ENCODE results near the gene PPIF. TPM values are rescaled to one million over a fixed set of nuclear protein-coding genes. Genes with fewer than 3 reads are reported as not detected.

The PPIF gene
- polyA plus RNA-seq, 1 donor (not counting 4 experiments of a cell fraction or from before 2014, with no cell fraction given): 71.3 TPM

- H3K27me3 ChIP-seq (ENCODE audit: control insufficient read depth, extremely low read depth, insufficient read depth, low read length): no peaks in the 10 kb centered on the region
These were observed 51.4 kb downstream of the PPIF start for GRCh38 chr10:79398642-79399041.

DNA sequence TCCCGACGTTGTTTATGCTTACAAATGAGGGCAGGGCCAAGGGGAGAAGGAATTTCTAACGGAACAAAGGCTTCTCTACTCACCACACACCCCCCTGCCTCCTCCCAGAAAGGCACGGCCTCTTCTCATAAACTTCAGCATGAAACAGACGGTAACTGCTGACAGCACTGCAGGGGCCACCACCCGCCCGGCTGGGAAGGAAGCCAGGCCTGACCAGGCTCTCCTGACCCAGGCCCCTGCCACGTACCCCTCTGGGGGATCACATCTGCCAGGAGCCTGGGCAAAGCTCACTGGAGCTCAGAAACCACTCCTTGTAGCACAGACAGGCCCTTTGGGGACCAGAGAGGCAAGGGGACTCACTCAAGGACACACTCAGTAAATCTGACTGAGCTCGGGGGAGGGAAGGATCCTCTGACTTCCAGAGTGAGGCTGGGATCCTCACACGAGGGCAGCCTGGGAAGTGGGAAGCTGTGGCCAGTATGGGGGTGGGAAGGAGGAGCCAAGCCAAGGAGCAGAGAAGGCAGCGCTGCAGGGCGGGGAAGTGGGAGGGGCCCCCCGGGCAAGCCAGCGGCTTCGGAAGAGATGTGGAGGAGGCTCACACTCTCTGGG is 52.1 kb downstream of the PPIF start:
- Histone ChIP-seq H3K4me3 (ENCODE audit: control insufficient read depth in 2 of 3, extremely low read depth in 1 of 3, insufficient read depth in 2 of 3, low read depth in 1 of 3, low read length in 3 of 3) (no peak overlapping the region), H3K4me2 (ENCODE audit: control insufficient read depth, extremely low read depth, insufficient read depth, low read depth, low read length) (no peak overlapping the region), H3K27me3 (ENCODE audit: control insufficient read depth, extremely low read depth, insufficient read depth, low read length) (no peaks in the 10 kb centered on the region), H3K27ac (ENCODE audit: control insufficient read depth, insufficient read depth, low read length) (no peak overlapping the region), H3K36me3 (ENCODE audit: control insufficient read depth in 2 of 2, extremely low read depth in 1 of 2, insufficient read depth in 2 of 2, low read length in 2 of 2) (no peaks in the 10 kb centered on the region), H2AFZ (ENCODE audit: control insufficient read depth, low read length) (no peak overlapping the region), H3K4me1 (ENCODE audit: control insufficient read depth, extremely low read depth, insufficient read depth, low read length) (no peaks in the 10 kb centered on the region), H3K9ac (ENCODE audit: control insufficient read depth, extremely low read depth, insufficient read depth, low read length) (no peak overlapping the region), H3K79me2 (ENCODE audit: control insufficient read depth, insufficient read depth, low read length) (no peaks in the 10 kb centered on the region), H3K9me3 (ENCODE audit: control insufficient read depth, low read depth, low read length) (no peaks in the 10 kb centered on the region), H4K20me1 (ENCODE audit: control insufficient read depth, extremely low read depth, insufficient read depth, low read length) (no peaks in the 10 kb centered on the region), H3K9me1 (ENCODE audit: control insufficient read depth, extremely low read depth, insufficient read depth, low read length) (no peaks in the 10 kb centered on the region)
- DNase-seq (ENCODE audit: low read depth, low spot score) (no peak), FAIRE-seq (no peak)
- dilution Hi-C loops (cut with MboI; ENCODE audit: extremely low pct_ligation_motif_present, low sequenced_read_pairs): no loop called here
- TF ChIP-seq CTCF (optimal IDR thresholded peaks at IDR 0.05 in 1 of 3, IDR thresholded peaks at IDR 0.05 in 1 of 3, conservative IDR thresholded peaks at IDR 0.05 in 1 of 3; ENCODE audit: extremely low read depth in 1 of 3, insufficient read depth in 2 of 3, low read length in 3 of 3) (no peak), EZH2 (IDR thresholded peaks at IDR 0.05; ENCODE audit: low read length) (no peak)

More at GRCh38 chr10:79398642-79399041, 51.4 kb downstream of the PPIF start:
- no peaks in the 10 kb centered on the region for H3K36me3 ChIP-seq (ENCODE audit: control insufficient read depth in 2 of 2, extremely low read depth in 1 of 2, insufficient read depth in 2 of 2, low read length in 2 of 2)
- DNase-seq (ENCODE audit: low read depth, low spot score) (no peak), FAIRE-seq (no peak)
- H3K79me2 ChIP-seq (ENCODE audit: control insufficient read depth, insufficient read depth, low read length): no peaks in the 10 kb centered on the region
- H2AFZ ChIP-seq (ENCODE audit: control insufficient read depth, low read length): no peak overlapping the region
- dilution Hi-C loops (cut with MboI; ENCODE audit: extremely low pct_ligation_motif_present, low sequenced_read_pairs): no loop called here
- no peaks in the 10 kb centered on the region for H3K9me1 ChIP-seq (ENCODE audit: control insufficient read depth, extremely low read depth, insufficient read depth, low read length)
- no peaks in the 10 kb centered on the region for H3K9me3 ChIP-seq (ENCODE audit: control insufficient read depth, low read depth, low read length)
- TF ChIP-seq CTCF (optimal IDR thresholded peaks at IDR 0.05 in 1 of 3, IDR thresholded peaks at IDR 0.05 in 1 of 3, conservative IDR thresholded peaks at IDR 0.05 in 1 of 3; ENCODE audit: extremely low read depth in 1 of 3, insufficient read depth in 2 of 3, low read length in 3 of 3) (no peak), EZH2 (IDR thresholded peaks at IDR 0.05; ENCODE audit: low read length) (no peak)
- H3K27ac ChIP-seq (ENCODE audit: control insufficient read depth, insufficient read depth, low read length): no peak overlapping the region
- no peak overlapping the region for H3K4me2 ChIP-seq (ENCODE audit: control insufficient read depth, extremely low read depth, insufficient read depth, low read depth, low read length)
- H3K9ac ChIP-seq (ENCODE audit: control insufficient read depth, extremely low read depth, insufficient read depth, low read length): no peak overlapping the region
- H3K4me1 ChIP-seq (ENCODE audit: control insufficient read depth, extremely low read depth, insufficient read depth, low read length): no peaks in the 10 kb centered on the region
- H4K20me1 ChIP-seq (ENCODE audit: control insufficient read depth, extremely low read depth, insufficient read depth, low read length): no peaks in the 10 kb centered on the region
- H3K4me3 ChIP-seq (ENCODE audit: control insufficient read depth in 2 of 3, extremely low read depth in 1 of 3, insufficient read depth in 2 of 3, low read depth in 1 of 3, low read length in 3 of 3): no peak overlapping the region

All from keratinocyte (primary cell).